HepG2 (cell line): ENCODE results near the gene RPS10. TPM values are rescaled to one million over a fixed set of nuclear protein-coding genes. Genes with fewer than 3 reads are reported as not detected.

ENCODE experiments used
- AHR ChIP-seq: IDR thresholded peaks from 2 replicates; pipeline ENCODE4 v1.6.1; 2018; ENCODE audit warnings: missing genetic modification reagents, missing compliant biosample characterization
- DMAP1 ChIP-seq: IDR thresholded peaks from 2 replicates; pipeline ENCODE4 v1.6.1; 2016
- HMG20A ChIP-seq: IDR thresholded peaks from 2 replicates; pipeline ENCODE4 v1.6.1; 2016; ENCODE audit warnings: borderline replicate concordance
- IRF2 ChIP-seq: IDR thresholded peaks from 2 replicates; pipeline ENCODE4 v1.6.1; 2018; ENCODE audit warnings: missing genetic modification reagents, missing compliant biosample characterization
- KAT2B ChIP-seq: fragments of 150-350 bp; IDR thresholded peaks from 2 replicates; pipeline ENCODE4 v1.6.1; 2014; ENCODE audit warnings: low read depth, low read length, borderline replicate concordance
- KDM2A ChIP-seq: sonication (generic); formaldehyde crosslinking; IDR thresholded peaks from 2 replicates; pipeline ENCODE4 v1.4.0; 2020; ENCODE audit warnings: low read depth, missing genetic modification reagents, borderline replicate concordance
- KLF9 ChIP-seq: IDR thresholded peaks from 2 replicates; pipeline ENCODE4 v1.6.1; 2016; ENCODE audit warnings: low read depth
- MXD3 ChIP-seq: IDR thresholded peaks from 2 replicates; pipeline ENCODE4 v1.6.1; 2016; ENCODE audit warnings: mild to moderate bottlenecking, missing biosample characterization, missing genetic modification reagents
- PTBP1 ChIP-seq: fragments of 200-400 bp; formaldehyde crosslinking; IDR thresholded peaks from 2 replicates; pipeline ENCODE4 v1.6.1; 2018; ENCODE audit warnings: low read length, low read depth; ENCODE audit not compliant: poor library complexity, severe bottlenecking
- RARG ChIP-seq: sonication (generic); formaldehyde crosslinking; IDR thresholded peaks from 2 replicates; pipeline ENCODE4 v1.4.0; 2020; ENCODE audit warnings: low read depth, mild to moderate bottlenecking, missing genetic modification reagents
- RFX3 ChIP-seq: IDR thresholded peaks from 2 replicates; pipeline ENCODE4 v1.6.1; 2016; ENCODE audit warnings: missing biosample characterization, missing genetic modification reagents
- SRSF4 ChIP-seq: fragments of 200-400 bp; formaldehyde crosslinking; IDR thresholded peaks from one replicate; pipeline ENCODE4 v1.6.1; 2018; ENCODE audit warnings: mild to moderate bottlenecking, low read depth, low read length, moderate library complexity; ENCODE audit not compliant: poor library complexity, severe bottlenecking
- TERF1 ChIP-seq: sonication (generic); formaldehyde crosslinking; IDR thresholded peaks from 2 replicates; pipeline ENCODE4 v1.8.0; 2022; ENCODE audit warnings: mild to moderate bottlenecking, missing genetic modification reagents, moderate library complexity
- TFDP2 ChIP-seq: sonication (generic); formaldehyde crosslinking; IDR thresholded peaks from 2 replicates; pipeline ENCODE4 v1.4.0; 2020; ENCODE audit warnings: missing genetic modification reagents
- THAP11 ChIP-seq: IDR thresholded peaks from 2 replicates; pipeline ENCODE4 v1.6.1; 2016; ENCODE audit warnings: missing biosample characterization, missing genetic modification reagents
- ZBTB7A ChIP-seq: sonication (generic); formaldehyde crosslinking; IDR thresholded peaks from 2 replicates; pipeline ENCODE4 v1.8.0; 2022; ENCODE audit warnings: mild to moderate bottlenecking, missing genetic modification reagents
- ZFP36L2 ChIP-seq: sonication (generic); formaldehyde crosslinking; IDR thresholded peaks from 2 replicates; pipeline ENCODE4 v1.4.0; 2020; ENCODE audit warnings: missing genetic modification reagents
- ZFP41 ChIP-seq: sonication (generic); formaldehyde crosslinking; IDR thresholded peaks from 2 replicates; pipeline ENCODE4 v1.4.0; 2020; ENCODE audit warnings: mild to moderate bottlenecking, missing genetic modification reagents, borderline replicate concordance
- ZFP82 ChIP-seq: sonication (generic); formaldehyde crosslinking; IDR thresholded peaks from 2 replicates; pipeline ENCODE4 v1.5.1; 2020; ENCODE audit warnings: mild to moderate bottlenecking, missing genetic modification reagents, borderline replicate concordance
- ZIK1 ChIP-seq: sonication (generic); formaldehyde crosslinking; IDR thresholded peaks from 2 replicates; pipeline ENCODE4 v1.5.0; 2020; ENCODE audit warnings: mild to moderate bottlenecking, low read depth, missing genetic modification reagents, borderline replicate concordance
- ZNF136 ChIP-seq: sonication (generic); formaldehyde crosslinking; IDR thresholded peaks from 2 replicates; pipeline ENCODE4 v1.8.1; 2022; ENCODE audit warnings: low read depth, mild to moderate bottlenecking, moderate library complexity, missing genetic modification reagents
- ZNF3 ChIP-seq: IDR thresholded peaks from 2 replicates; pipeline ENCODE4 v1.7.0; 2017; ENCODE audit warnings: inconsistent platforms
- ZNF329 ChIP-seq: sonication (generic); formaldehyde crosslinking; IDR thresholded peaks from 2 replicates; pipeline ENCODE4 v1.9.0; 2021; ENCODE audit warnings: low read depth, mild to moderate bottlenecking, missing genetic modification reagents
- ZNF501 ChIP-seq: sonication (generic); formaldehyde crosslinking; IDR thresholded peaks from 2 replicates; pipeline ENCODE4 v1.5.1; 2020; ENCODE audit warnings: mild to moderate bottlenecking, moderate library complexity, missing genetic modification reagents
- ZNF549 ChIP-seq: sonication (generic); formaldehyde crosslinking; IDR thresholded peaks from 2 replicates; pipeline ENCODE4 v1.5.0; 2020; ENCODE audit warnings: missing genetic modification reagents
- ZNF570 ChIP-seq: sonication (generic); formaldehyde crosslinking; IDR thresholded peaks from 2 replicates; pipeline ENCODE4 v1.4.0; 2020; ENCODE audit warnings: mild to moderate bottlenecking, missing genetic modification reagents, borderline replicate concordance
- ZNF607 ChIP-seq: sonication (generic); formaldehyde crosslinking; IDR thresholded peaks from 2 replicates; pipeline ENCODE4 v1.5.1; 2020; ENCODE audit warnings: missing genetic modification reagents, mild to moderate bottlenecking, borderline replicate concordance
- ZNF652 ChIP-seq: IDR thresholded peaks from 2 replicates; pipeline ENCODE4 v1.6.1; 2016; ENCODE audit warnings: low read depth, borderline replicate concordance
- ZSCAN25 ChIP-seq: sonication (generic); formaldehyde crosslinking; IDR thresholded peaks from 2 replicates; pipeline ENCODE4 v1.8.0; 2022; ENCODE audit warnings: mild to moderate bottlenecking, missing genetic modification reagents
- ZSCAN9 ChIP-seq: IDR thresholded peaks from 2 replicates; pipeline ENCODE4 v1.6.1; 2016; ENCODE audit warnings: borderline replicate concordance
- polyA plus RNA-seq, 8 experiments: library from polyadenylated mRNA; depleted of rRNA in 3 of 8; stranded (reverse) in 7 of 8; unstranded in 1 of 8; fragments of >200 nt; fragmentation: Illumina TruSeq in 4 of 8; extraction: Trizol in 4 of 8; gene quantifications; 2 replicates each; pipeline versions ENCODE4 v1.2.1 to v1.2.3, GENCODE V29; 2011 to 2016; ENCODE audit warnings: low read depth in 4 of 8, missing spikeins in 1 of 8, mixed read lengths in 1 of 8; ENCODE audit not compliant: insufficient read depth in 1 of 8
- total RNA-seq, 5 experiments: library from RNA; depleted of rRNA; stranded (reverse); fragments of >200 nt; fragmentation: Illumina TruSeq; extraction: Trizol; gene quantifications; 2 replicates each; pipeline ENCODE4 v1.2.3, GENCODE V29; 2016; ENCODE audit warnings: low read depth in 1 of 5

Gene RPS10
- total and polyA plus RNA-seq, 2 of the 13 experiments (the other 11 are each of a cell fraction or from before 2014, with no cell fraction given), result 2,909 to 4,648 TPM

GRCh38 chr6:34391786-34392496 is 33.9 kb downstream of the RPS10 start (continued):
- peak; percentile 84 for TF ChIP-seq KDM2A (CRISPR knock-in tag)
- no peak for TF ChIP-seq ZNF549 (CRISPR knock-in tag)
- TF ChIP-seq AHR (CRISPR knock-in tag), result no peak
- peak; percentile 48; the same call in 1 of the 2 replicates for TF ChIP-seq ZSCAN9 (CRISPR knock-in tag)
- no peak for TF ChIP-seq ZNF329 (CRISPR knock-in tag)
- TF ChIP-seq ZSCAN25 (CRISPR knock-in tag), result peak; percentile 49; the same call in 1 of the 2 replicates
- 0 out of 2 replicates have a peak, but pooled peaks have one; percentile 19 for TF ChIP-seq IRF2 (CRISPR knock-in tag)
- TF ChIP-seq KAT2B, result no peak
- TF ChIP-seq ZNF652, result no peak
- TF ChIP-seq ZFP82 (CRISPR knock-in tag), result peak; percentile 71; the same call in 1 of the 2 replicates
- TF ChIP-seq ZBTB7A (CRISPR knock-in tag), result peak; percentile 34
- TF ChIP-seq TFDP2 (CRISPR knock-in tag), result 0 out of 2 replicates have a peak, but pooled peaks have one; percentile 66
- TF ChIP-seq KLF9, result no peak
- TF ChIP-seq ZFP36L2 (CRISPR knock-in tag), result no peak
- TF ChIP-seq PTBP1, result no peak
- TF ChIP-seq ZNF136, result 0 out of 2 replicates have a peak, but pooled peaks have one; percentile 28
- TF ChIP-seq ZNF607 (CRISPR knock-in tag), result peak; percentile 68; the same call in 1 of the 2 replicates
- no peak for TF ChIP-seq SRSF4
- peak; percentile 63; the same call in 1 of the 2 replicates for TF ChIP-seq ZIK1 (CRISPR knock-in tag)
- no peak for TF ChIP-seq ZNF3 (CRISPR knock-in tag)
- peak; percentile 70 for TF ChIP-seq DMAP1 (CRISPR knock-in tag)
- no peak for TF ChIP-seq RFX3 (CRISPR knock-in tag)
- TF ChIP-seq RARG, result no peak
- no peak for TF ChIP-seq ZNF570 (CRISPR knock-in tag)
- TF ChIP-seq TERF1 (CRISPR knock-in tag), result 0 out of 2 replicates have a peak, but pooled peaks have one; percentile 6
- TF ChIP-seq MXD3 (CRISPR knock-in tag), result peak; percentile 90
- peak; percentile 83 for TF ChIP-seq ZNF501
- TF ChIP-seq ZFP41 (CRISPR knock-in tag), result 0 out of 2 replicates have a peak, but pooled peaks have one; percentile 36
- 0 out of 2 replicates have a peak, but pooled peaks have one; percentile 23 for TF ChIP-seq THAP11
- TF ChIP-seq HMG20A (CRISPR knock-in tag), result no peak
